ENCODE results near the gene FBXL4.

The FBXL4 gene

DNA sequence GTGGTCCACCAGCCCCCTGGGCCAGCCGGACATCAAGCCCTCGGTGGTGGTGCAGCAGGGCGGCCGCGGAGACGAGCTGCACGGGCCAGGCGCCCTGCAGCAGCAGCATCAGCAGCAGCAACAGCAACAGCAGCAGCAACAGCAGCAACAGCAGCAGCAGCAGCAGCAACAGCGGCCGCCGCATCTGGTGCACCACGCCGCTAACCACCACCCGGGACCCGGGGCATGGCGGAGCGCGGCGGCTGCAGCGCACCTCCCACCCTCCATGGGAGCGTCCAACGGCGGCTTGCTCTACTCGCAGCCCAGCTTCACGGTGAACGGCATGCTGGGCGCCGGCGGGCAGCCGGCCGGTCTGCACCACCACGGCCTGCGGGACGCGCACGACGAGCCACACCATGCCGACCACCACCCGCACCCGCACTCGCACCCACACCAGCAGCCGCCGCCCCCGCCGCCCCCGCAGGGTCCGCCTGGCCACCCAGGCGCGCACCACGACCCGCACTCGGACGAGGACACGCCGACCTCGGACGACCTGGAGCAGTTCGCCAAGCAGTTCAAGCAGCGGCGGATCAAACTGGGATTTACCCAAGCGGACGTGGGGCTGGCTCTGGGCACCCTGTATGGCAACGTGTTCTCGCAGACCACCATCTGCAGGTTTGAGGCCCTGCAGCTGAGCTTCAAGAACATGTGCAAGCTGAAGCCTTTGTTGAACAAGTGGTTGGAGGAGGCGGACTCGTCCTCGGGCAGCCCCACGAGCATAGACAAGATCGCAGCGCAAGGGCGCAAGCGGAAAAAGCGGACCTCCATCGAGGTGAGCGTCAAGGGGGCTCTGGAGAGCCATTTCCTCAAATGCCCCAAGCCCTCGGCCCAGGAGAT, 112.4 kb downstream of the FBXL4 start:
- DNase-seq (ENCODE audit: low spot score) = peak; percentile 34
- TF ChIP-seq CTCF (IDR thresholded peaks at IDR 0.05; ENCODE audit: borderline replicate concordance, control extremely low read depth, extremely low read depth, insufficient read depth, missing control alignments) = no peak
- in situ Hi-C loops (cut with MboI; ENCODE audit: low sequenced_read_pairs, unreplicated experiment) = loop anchor here (25.0 kb wide), 2 partner anchors 277 to 1323 kb away; no protein-coding TSS in a partner anchor

GRCh38 chr6:98834060-98835031, 113.4 kb downstream of the FBXL4 start, which contains the start of gene POU3F2:
TSS of gene POU3F2 (plus strand) at chr6:98834574. CDS start at chr6:98834874, 300 bp downstream.
- peak; percentile 89 for DNase-seq (ENCODE audit: low spot score)
- no peak for TF ChIP-seq CTCF (IDR thresholded peaks at IDR 0.05; ENCODE audit: borderline replicate concordance, control extremely low read depth, extremely low read depth, insufficient read depth, missing control alignments)
- in situ Hi-C loops (cut with MboI; ENCODE audit: low sequenced_read_pairs, unreplicated experiment) = loop anchor here (25.0 kb wide), 2 partner anchors 278 to 1322 kb away; no protein-coding TSS in a partner anchor

DNA sequence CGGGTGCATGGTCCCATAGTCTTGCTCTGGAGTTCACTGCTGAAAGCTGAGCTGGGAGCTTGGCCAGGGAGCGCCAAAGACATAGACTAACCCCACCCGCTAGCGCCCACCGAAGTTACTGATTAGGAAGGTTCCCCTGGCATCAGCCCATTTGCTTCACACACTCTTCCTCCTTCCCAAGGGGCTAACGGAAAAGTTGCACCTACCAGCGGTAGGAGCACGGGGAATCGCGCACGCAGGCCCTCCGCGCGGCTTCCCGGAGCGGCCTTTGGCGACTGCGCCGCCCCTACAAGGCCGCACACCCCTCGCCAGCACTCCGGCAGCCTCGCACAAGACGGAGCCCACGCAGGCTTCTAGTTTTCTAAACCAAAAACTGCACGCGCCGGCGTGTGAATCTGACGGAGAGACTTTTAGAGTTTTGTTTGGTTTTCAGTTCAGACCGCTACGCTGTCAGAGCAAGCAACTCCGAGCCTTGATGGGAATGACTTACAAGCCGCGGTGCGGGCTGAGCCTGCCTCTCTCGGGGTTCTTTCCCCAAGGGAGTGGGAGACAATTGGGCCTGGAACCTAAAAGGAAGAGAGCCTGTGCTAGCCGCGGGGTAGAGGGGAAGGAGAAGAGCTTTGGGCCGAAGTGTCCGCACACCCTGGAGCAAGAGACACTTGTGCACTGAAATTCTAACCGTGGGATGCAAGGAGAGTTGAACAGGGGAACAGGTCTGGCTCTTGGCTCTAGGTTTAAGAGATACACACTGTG, 114.3 kb downstream of the FBXL4 start:
- in situ Hi-C loops (cut with MboI; ENCODE audit: low sequenced_read_pairs, unreplicated experiment) = loop anchor here (25.0 kb wide), 2 partner anchors 279 to 1321 kb away; no protein-coding TSS in a partner anchor
- TF ChIP-seq CTCF (IDR thresholded peaks at IDR 0.05; ENCODE audit: borderline replicate concordance, control extremely low read depth, extremely low read depth, insufficient read depth, missing control alignments) = no peak
- peak; percentile 53 for DNase-seq (ENCODE audit: low spot score)

DNA sequence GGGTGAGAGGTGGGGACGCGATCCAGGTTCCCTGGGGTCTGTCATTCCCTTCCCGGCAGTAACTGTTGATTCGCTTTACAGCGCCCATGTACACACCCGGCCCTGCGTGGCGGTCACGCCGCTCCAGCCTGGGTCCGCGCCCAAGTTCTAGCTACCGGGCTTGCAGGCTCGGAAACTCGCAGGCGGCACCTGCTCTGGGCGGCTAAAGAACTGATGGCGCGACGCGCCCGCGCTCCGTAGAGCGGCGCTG, 114.8 kb downstream of the FBXL4 start:
- TF ChIP-seq CTCF (IDR thresholded peaks at IDR 0.05; ENCODE audit: borderline replicate concordance, control extremely low read depth, extremely low read depth, insufficient read depth, missing control alignments) = no peak
- in situ Hi-C loops (cut with MboI; ENCODE audit: low sequenced_read_pairs, unreplicated experiment) = loop anchor here (25.0 kb wide), 2 partner anchors 279 to 1321 kb away; no protein-coding TSS in a partner anchor
- DNase-seq (ENCODE audit: low spot score) = no peak

- TF ChIP-seq CTCF (IDR thresholded peaks at IDR 0.05; ENCODE audit: borderline replicate concordance, control extremely low read depth, extremely low read depth, insufficient read depth, missing control alignments) = no peak
- peak; percentile 38 for DNase-seq (ENCODE audit: low spot score)
- in situ Hi-C loops (cut with MboI; ENCODE audit: low sequenced_read_pairs, unreplicated experiment) = loop anchor here (25.0 kb wide), 2 partner anchors 280 to 1320 kb away; no protein-coding TSS in a partner anchor
These were observed 115.3 kb downstream of the FBXL4 start for GRCh38 chr6:98832284-98833056.

Data from GM13976 (cell line).